Omental fat pad (tissue), 4 donors: Measurements from ENCODE around the gene NAB2. TPM values are rescaled to one million over a fixed set of nuclear protein-coding genes. Genes with fewer than 3 reads are reported as not detected.

ENCODE experiments used
- ATAC-seq: fragments of 150-250 bp; one replicate; pipeline ENCODE4 v1.9.1; 2016; ENCODE audit warnings: mild to moderate bottlenecking, moderate library complexity; ENCODE audit not compliant: low FRiP score
- DNase-seq: peaks from one replicate; pipeline ENCODE4 v3.0.0-alpha.2; 2019; ENCODE audit warnings: low spot score
- total RNA-seq, 4 donors: library from RNA; depleted of rRNA; stranded (reverse); fragments of >200 nt; gene quantifications; one replicate each; pipeline ENCODE4 v1.1.0, GENCODE V29; 2016
- TF ChIP-seq, protein P1 (sequence below), 3 donors: fragments of 450-650 bp; IDR thresholded peaks; one replicate each; pipeline ENCODE4 v1.5.1; 2016 to 2017; ENCODE audit warnings: antibody characterized with exemption in 3 of 3, mild to moderate bottlenecking in 3 of 3, moderate library complexity in 2 of 3

The NAB2 gene
- total RNA-seq, 4 donors from 2014 or later, result 15.1 to 24.7 (median 18.1) TPM

DNA sequence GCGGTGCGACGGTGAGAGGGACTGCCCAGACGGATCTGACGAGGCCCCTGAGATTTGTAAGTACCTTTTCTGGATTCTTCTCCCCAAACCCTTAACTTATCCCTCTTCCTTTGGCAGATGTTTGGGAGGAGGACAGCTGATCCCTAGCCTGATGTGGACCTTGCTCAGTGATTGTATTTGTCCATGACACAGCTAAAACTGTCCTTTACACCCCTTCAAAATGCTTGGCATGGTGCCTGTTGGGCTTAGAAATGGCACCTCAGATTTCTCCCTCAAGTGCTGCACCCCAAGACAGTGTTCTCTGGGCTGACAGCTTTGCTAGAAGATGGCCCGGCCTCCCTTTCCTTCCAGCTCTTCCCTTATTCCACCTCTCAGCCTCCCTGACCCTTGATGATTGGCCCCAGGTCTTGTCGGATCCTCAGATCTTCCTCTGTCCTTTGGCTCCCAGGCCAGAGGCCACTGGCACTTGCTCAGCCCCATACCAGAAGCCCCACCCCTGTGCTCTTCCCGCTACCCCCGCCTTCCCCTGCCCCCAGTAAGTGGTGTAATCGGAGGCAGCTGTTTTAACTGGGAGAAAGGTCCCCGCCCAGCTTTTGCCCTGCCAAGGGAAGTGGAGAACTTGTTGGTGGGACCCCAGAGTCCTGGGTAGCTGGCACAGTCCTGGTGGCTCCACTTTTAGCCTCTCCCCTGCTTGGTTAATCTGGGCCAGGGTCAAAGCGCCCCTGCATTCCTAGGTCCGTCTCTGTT, 49.8 kb downstream of the NAB2 start:
- ATAC-seq (peak; percentile 69), DNase-seq (no peak)
- TF ChIP-seq, protein P1, sequence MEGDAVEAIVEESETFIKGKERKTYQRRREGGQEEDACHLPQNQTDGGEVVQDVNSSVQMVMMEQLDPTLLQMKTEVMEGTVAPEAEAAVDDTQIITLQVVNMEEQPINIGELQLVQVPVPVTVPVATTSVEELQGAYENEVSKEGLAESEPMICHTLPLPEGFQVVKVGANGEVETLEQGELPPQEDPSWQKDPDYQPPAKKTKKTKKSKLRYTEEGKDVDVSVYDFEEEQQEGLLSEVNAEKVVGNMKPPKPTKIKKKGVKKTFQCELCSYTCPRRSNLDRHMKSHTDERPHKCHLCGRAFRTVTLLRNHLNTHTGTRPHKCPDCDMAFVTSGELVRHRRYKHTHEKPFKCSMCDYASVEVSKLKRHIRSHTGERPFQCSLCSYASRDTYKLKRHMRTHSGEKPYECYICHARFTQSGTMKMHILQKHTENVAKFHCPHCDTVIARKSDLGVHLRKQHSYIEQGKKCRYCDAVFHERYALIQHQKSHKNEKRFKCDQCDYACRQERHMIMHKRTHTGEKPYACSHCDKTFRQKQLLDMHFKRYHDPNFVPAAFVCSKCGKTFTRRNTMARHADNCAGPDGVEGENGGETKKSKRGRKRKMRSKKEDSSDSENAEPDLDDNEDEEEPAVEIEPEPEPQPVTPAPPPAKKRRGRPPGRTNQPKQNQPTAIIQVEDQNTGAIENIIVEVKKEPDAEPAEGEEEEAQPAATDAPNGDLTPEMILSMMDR (IDR thresholded peaks at IDR 0.05), result no peak

DNA sequence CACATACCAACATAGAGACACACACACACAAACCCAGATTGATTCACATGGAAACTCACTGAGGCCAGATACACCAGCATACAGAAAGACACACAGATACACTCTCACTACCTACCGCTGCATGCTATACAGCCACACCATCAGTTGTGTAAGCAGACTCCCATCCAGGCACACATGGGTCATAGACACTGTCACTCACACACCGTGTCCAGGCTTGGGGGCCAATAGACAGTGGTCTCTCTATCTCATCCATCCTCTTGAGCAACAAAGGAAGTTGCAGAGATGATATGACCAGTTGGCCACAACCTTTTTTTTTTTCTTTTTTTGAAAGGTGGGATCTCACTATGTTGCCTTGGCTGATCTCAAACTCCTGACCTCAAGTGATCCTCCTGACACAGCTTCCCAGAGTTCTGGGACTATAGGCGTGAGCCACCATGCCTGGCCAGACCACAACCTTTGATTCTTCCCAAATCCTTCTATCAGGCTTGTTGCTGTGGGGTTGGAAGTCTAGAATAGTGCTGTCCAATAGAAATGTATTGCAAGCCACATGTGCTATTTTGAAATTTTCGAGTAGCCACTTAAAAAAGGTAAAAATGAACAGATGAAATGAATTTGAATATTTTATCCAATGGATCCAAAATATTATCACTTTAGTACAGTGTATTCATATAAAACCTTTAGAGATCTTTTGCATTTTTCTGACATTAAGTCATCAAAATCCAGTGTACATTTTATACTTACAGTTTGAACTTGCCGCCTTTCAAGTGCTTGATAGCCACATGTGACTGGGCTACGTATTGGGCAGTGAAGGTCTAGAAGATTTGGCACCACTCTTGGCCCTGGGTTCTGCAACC, 51.1 kb downstream of the NAB2 start:
- DNase-seq (no peak), ATAC-seq (no peak)
- TF ChIP-seq, protein P1 (IDR thresholded peaks at IDR 0.05), result no peak

DNA sequence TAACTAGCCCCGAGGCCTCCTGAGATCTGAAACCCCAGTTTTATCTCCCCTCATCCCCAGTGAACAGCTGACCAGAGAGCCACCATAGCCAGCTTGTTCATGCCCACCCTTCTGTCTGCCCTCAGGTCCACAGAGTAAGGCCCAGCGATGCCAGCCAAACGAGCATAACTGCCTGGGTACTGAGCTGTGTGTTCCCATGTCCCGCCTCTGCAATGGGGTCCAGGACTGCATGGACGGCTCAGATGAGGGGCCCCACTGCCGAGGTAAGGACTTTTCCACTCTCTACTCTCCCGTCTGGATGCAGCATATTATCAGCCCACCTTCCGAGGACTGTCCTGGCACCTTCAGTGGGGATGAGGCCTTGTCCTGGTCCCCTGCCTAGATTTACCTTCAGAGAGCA, 52.3 kb downstream of the NAB2 start:
- ATAC-seq, result no peak
- no peak for DNase-seq
- TF ChIP-seq, protein P1 (IDR thresholded peaks at IDR 0.05), result no peak

DNA sequence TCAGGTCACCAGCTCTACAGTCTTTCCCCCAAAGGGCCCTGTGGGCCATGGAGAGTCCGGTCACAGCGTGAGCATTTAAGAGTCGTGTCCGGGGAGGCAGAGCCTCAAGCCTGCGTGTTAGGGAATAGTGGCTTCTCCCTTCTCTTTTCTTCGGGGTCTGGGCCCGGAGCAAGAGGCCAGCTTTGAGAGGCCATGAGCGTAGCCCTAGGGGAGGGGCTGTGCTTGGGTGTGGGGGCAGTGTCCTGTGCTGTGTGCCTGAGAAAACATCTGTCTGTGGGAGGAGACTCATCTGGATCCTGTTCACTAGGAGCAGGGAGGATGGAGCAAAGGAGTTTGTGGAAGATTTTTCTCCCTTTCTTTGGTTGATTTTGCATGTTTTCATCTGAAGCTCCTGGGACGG, 53.2 kb downstream of the NAB2 start:
- ATAC-seq (no peak), DNase-seq (no peak)
- TF ChIP-seq, protein P1 (IDR thresholded peaks at IDR 0.05), result no peak

DNA sequence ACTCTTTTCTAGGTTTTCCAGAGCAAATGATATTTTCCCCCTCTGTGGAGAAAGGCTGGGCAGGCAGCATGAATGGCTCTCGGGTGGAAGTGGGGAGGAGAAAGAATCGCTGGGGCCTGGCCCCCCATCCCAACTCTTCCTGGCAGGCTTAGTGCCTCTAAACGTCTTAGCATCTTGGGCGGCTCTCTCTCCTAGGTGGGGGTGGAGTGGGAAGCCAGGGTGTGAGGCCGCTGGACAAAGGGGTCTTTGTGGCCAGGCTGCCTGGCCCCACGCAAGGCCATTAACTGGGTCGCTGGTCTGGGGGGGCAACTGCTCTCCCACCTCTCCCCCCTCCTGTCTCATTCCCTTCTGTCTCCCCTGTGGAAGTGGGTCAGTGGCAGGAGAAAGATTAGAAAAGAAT, 53.8 kb downstream of the NAB2 start:
- no peak for ATAC-seq
- TF ChIP-seq, protein P1 (IDR thresholded peaks at IDR 0.05), result no peak
- DNase-seq, result no peak

DNA sequence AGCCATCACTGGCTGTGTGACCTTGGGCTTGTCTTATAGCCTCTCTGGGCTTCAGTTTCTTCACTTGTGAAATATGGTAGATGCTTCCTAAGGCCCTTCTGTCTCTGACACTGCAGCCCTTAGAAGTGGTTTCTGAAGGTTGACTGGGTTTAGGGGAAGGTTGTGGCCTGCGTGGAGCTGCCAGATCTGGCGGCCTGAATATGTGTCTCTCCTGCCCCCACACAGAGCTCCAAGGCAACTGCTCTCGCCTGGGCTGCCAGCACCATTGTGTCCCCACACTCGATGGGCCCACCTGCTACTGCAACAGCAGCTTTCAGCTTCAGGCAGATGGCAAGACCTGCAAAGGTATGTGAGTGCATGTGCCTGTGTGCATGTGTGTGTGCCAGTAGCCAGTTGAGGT, 54.5 kb downstream of the NAB2 start:
- ATAC-seq (no peak), DNase-seq (no peak)
- TF ChIP-seq, protein P1 (IDR thresholded peaks at IDR 0.05), result no peak

Other genes starting within 250 kb of the NAB2 start
- gene SDR9C7, start 154.7 kb upstream of the NAB2 start, total RNA-seq, result not detected
- gene RDH16, start 131.5 kb upstream of the NAB2 start, total RNA-seq, result under 1 TPM in 3 of 4 donors, not detected in 1; 0.36 to 0.56 (median 0.47) TPM
- gene ZBTB39, start 82.6 kb upstream of the NAB2 start, total RNA-seq, result 1 to 10 TPM; 3.5 to 7.2 (median 6.6) TPM
- not detected for gene TAC3, start 72.6 kb upstream of the NAB2 start, total RNA-seq
- under 1 TPM in 3 of 4 donors, not detected in 1; 0.25 to 0.74 (median 0.32) TPM for gene MYO1A, start 39.0 kb upstream of the NAB2 start, total RNA-seq
- 1 to 10 TPM; 4.6 to 9.8 (median 5.9) TPM for gene NEMP1, start 10.3 kb upstream of the NAB2 start, total RNA-seq
- gene STAT6, start 22.2 kb downstream of the NAB2 start, total RNA-seq, result 100 to 1,000 TPM; 112 to 234 (median 124) TPM
- gene LRP1, start 39.4 kb downstream of the NAB2 start, total RNA-seq, result 100 to 1,000 TPM; 312 to 592 (median 571) TPM
- not detected for gene LRP1-AS, start 58.5 kb downstream of the NAB2 start, total RNA-seq
- gene NXPH4, start 127.7 kb downstream of the NAB2 start, total RNA-seq, result 1 to 10 TPM in 2 of 4 donors, under 1 TPM in 1, not detected in 1; 0.56 to 2.4 (median 1.4) TPM
- gene SHMT2, start 140.6 kb downstream of the NAB2 start, total RNA-seq, result 10 to 100 TPM; 45.2 to 66.4 (median 55.0) TPM
- gene STAC3, start 162.1 kb downstream of the NAB2 start, total RNA-seq, result 1 to 10 TPM; 2.0 to 3.7 (median 2.6) TPM